Stimulated activated CD4-positive, alpha-beta T cell treated with anti-CD3 and anti-CD28 coated beads, Interleukin-4, amount 100 ng/mL, for 4 hours (primary cell): ENCODE results near the gene CDKL4.
"Not testable (repeated sequence)": the region's sequence is repeated elsewhere in the genome, so short reads cannot be mapped to it uniquely, and the experiment has no call there.

ENCODE experiments used
- DNase-seq, 2 experiments: peaks; one replicate each; pipeline ENCODE4 v3.0.0-alpha.2; 2020

The CDKL4 gene

DNA sequence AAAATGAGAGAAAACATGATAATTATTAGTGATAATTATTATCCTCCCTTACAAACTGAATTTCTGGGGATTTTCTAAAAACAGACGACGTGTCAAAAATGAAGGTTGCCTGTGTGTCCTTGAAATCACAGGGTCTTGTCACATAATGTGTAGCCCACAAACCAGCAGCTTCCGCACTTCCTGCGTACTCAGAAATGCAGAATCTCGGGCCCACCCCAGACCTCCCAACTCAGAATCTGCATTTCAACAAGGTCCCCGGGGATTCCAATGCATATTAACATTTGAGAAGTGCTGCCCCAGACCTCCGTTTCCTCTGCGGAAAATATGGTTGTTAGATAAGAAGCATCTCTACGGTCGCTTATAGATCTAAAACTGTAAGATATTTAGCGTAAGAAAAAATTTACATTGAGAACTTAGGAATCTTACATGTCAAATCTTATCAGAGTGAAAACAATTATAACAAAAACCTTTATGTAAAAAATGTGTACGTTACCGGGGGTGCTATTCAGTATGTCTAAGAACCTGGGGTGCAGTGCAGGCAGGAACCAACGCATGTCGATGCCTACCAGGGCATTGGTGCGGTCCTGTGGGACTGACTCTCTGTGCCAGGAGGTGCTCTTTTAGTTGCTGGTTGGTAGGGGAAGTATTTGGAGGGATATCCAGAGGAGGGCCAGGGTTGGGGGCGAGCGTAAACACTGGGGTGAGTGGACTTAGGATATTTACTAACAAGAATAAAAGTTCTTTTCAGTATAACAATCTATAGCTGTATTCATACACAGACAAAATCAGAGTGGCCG is 15.2 kb downstream of the CDKL4 start:
- no peak for DNase-seq

DNA sequence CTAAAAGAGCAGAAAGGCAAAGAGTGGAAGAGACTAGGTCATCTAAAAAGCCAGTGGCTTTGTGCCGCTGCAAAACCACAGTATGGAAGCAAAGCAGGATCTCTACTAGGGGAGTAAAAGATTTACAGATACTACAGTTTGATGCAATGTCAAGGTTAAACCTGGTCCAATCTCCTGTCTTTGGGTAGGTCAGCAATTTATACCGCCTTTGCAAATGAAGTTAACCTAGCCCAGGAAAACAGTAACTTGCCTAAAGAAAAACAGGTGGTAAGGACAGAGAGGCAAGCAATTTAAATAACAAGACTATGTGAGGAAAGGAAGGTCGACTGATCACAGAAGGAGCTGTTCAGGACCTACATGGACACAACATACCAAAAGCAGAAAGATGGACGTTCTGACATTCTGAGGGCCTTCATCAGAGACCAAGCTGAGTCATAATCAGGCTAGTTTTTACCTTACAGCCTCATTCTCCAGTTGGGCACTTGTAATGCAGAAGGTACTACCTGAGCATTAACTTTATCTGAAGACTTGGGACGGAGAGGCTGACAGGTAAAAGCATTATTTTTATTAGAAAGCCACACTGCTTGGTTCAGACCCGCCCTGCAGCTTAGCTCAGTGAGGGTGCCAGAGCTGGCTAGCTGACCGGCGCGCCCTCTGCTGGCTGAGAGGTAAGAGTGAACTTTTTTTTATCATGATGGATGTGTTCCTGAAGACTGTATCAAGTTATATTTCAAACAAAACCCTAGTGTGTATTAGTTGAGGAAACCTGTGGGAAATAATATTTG is 15.9 kb downstream of the CDKL4 start:
- peak; percentile 73 to 82 for DNase-seq

DNA sequence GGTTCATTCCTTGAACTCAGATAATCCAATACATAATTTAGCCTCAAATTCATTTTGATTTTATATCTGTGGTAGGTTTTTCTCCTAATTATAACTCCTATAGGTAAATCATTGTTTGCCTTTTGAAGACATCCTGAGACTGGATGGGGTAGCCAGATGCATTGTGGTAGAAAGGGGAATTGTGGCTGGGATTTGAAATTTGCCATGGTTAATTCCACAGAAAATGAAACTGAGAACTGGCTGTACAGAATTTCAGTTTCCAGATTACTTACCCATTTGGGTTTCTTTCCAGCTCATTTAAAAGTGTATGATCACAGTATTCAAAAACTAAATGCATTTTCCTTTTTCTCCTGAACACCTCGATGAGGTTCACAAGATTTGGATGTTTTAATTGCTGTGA is 18.2 kb downstream of the CDKL4 start:
- DNase-seq = no peak

DNA sequence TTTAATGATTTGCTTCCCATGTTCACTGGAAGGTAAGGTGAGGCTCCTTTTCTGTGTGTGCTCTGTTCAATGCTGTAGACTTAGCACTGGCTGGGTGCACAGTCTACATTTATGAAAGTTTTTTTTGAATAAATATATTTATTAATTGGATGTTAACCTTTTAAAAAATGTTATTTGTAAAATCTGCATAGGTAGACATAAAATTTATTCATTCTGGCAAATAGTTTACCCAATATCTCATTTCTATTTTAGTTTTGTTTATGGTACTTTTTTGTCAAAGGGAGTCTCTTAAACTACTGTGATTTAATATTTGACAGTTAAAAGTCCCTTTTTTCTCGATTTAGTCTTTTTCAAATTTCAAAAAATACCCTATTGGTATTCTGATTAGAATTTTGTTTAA is 19.9 kb downstream of the CDKL4 start:
- no peak for DNase-seq

DNA sequence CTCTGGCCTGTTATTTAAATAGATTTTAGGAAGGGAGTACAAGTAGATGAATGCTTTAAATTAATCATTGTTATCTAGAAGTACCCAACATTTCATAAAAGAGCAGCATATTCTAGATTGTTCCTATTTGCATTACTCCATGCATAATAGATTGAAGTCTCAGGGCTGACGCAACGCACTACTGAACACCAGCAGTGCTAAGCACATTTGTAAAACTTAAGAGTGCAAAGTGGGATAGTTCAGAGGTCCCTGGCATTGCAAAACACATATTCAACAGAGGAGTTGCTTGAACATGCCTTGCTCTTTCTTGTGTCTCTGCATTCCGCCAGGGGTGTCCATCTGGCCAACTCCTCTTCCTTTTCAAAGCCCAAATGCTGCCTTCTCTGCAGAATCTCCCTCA is 22.3 kb downstream of the CDKL4 start:
- no peak for DNase-seq

DNA sequence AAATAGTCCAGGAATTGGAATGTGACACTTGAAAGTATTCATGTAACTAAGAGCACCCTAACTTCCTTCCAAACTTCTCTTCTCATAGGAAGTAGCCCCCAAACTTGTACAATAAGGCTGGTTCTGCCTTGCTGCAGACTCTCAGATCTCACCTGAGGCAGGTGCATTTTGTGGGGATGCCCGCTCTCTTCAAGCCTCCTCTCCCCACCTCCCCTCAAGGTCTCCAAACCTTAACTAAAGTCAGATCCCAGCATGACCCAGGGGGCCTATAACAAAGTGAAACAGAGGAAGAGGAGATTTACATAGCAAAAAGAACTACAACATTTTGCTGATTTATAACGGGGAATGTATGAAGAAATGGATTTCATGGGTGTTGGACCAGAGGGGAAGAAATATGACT is 23.6 kb downstream of the CDKL4 start:
- DNase-seq = no peak

DNA sequence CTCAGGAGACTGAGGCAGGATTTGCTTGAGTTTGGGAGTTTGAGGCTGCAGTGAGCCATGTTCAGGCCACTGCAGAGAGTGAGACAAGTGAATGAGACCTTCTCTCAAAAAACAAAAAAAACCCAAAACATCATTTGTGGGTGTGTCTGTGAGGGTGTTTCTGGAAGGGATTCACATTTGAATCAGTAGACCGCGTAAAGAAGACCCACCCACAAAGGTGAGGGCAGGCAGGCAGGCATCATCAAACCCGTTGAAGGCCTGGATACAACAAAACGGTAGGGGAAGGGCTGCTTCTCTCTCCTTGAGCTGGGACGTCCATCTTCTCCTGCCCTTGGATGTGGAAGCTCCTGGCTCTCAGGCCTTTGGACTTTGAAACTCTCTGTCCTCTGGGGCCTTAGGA is 25.4 kb downstream of the CDKL4 start:
- no peak for DNase-seq

DNA sequence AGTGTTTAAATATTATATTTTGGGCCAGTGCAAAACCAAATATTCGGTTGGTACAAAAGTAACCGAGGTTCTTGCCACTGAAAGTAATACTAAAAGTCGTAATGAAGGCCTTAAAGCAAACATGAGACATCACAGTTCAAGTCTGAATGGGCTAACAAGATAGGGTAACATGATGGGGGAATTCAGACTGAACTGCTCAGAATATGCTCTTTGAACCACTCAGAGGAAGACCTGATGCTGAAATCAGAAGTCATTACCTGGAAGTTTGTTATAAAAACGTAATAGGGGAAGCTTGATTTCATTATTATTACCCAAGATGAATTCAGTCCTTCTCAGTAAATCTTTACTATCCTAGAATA is 26.6 kb downstream of the CDKL4 start:
- no peak for DNase-seq

DNA sequence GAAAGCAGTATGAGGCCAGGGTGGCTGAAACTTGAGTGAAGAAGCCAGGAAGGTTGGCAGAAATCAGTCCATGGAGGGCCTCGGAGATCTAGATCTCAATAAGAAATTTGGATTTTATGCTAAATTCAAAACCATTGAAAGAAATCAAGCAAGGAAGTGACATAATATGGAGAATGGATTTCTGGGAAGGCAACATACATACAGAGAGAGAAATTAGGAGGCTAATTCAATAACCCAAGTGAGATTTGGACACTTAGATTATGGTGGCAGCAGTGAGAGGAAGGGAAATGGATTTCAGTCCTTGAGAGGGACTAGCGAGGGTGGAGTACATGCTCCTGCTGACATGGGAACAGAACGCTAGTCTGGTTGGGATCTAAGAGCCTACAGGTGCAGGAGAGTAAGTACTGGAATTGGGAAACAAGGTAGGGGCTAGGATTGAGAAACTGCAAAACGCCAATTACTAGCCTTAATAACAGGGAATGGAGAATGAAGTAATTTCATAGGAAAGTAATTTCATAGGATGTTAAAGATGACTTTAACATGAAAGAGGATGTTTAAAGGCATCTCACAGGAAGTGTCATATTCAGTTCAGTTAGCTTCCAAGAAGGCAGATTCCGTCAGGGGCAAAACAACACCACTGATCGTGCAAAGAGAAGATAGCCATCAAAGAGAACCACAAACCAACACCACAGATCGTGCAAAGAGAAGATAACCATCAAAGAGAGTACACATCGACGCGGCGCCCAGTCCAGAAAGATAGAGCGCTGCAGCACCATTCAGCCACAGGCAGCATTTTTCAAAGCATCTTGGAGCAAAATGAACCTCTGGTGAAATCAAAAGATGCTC is 27.2 kb downstream of the CDKL4 start:
- peak; percentile 26 to 50 for DNase-seq

DNA sequence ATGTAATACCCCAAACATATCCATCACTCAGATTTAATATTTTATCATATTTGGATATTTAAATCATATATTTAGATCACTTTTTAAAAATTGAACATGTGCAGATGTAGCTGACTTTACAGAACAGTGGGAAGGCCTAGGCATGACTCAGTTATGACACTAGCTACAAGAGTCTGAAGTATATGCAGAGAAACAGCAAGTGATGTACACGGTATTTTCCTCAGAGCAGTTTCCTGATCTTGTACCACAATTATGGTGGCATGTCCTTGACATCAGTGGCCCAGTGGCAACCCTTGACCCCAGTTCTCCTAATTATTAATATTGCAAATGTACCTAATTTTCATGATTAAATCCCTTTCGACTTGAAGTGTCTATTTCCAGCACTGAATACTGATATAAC is 28.2 kb downstream of the CDKL4 start:
- no peak for DNase-seq

DNA sequence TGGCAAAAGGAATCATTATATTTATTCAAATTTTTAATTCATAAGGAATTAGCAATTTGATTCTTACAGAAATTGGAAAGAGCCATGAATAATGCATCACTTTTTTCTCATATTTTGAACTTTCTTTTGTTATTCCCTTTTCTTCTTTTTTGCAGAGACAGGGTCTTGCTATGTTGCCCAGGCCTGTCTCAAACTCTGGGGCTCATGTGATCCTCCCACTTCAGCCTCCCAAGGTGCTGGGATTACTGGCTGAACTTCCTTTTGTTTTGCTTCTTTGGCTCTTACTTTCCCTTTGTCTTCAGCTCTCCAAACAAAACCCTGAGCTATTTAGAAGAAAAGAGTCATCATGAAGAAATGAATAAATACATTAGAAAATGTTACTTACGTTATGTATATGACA is 30.8 kb downstream of the CDKL4 start:
- no peak for DNase-seq

DNA sequence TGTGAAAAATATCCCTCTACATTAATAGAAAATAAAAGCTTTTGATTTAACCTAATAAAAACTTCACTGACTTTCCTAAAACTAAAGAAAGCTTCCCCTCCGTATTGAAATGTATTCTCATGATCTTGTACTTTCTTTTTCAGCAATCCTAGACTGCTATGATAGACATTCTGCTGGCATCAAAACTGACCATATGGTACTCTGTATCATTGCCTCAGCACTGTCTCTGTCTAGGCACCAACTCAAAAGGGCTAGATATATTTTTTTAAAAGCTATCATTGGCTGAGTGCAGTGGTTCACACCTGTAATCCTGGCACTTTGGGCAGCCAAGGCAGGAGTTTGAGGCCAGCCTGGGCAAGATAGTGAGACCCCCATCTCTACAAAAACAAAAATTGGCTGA is 32.9 kb downstream of the CDKL4 start:
- DNase-seq = no peak

DNA sequence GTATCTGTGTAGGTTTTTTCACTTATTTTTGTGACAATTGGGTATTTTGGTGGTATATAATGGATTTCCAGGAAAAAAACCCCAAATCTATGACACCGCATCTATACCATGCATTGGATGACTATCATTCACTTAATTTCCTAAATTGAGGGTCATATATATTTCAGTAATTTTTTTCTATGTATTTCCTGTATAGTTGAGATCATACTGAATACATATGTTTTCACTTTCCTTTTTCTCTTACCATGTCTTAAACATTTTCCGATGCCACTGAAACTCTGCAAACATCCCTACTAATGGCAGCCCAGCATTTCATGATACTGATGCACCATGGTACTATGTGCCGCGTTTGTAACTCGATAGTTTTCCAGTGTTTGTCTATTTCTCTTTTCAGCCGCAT is 40.4 kb downstream of the CDKL4 start:
- no peak for DNase-seq

DNA sequence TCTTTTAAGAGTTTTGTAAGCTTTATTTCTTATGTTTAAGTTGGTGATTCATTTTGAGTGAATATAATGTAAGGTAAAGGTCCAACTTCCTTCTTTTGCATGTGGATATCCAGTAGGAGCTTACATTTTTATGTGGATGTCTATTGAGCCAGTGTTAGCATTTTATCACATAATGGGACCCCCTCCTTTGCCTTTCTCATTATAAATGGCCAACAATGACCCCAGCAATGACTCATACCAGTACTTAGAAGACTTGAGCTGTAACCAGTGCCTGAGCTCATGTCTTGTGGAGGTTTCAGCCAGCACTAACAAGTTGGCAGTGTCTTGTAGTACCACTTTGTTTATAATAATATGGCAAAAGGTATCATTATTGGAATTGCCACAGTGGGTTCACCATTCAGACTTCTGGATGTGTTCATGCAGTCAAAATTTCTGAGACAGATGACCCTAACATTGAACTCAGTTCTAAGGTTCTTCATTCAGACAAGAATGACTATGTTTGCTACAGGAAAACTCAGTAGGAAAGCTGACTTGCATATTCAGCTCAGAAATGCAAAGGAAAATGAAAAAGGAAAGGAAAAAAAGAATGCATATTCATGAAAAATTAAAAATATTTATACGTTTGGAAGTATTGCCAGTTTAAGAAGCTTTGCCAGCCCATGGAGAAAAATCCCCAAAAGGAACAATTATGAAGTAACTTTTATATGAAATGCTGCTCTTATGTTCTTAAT is 41.0 kb downstream of the CDKL4 start:
- DNase-seq = no peak

DNA sequence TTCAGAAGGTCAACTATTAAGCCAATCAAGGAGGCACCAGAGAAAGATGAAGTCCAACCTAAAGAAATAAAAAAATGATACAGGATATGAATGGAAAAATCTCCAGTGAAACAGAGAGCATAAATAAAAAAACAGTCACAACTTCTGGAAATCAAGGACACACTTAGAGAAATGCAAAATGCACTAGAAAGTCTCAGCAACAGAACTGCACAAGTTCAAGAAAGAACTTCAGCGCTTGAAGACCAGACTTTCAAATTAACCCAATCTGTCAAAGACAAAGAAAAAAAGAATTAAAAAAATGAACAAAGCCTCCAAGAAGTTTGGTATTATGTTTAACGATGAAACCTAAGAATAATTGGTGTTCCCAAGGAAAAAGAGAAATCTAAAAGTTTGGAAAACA is 46.8 kb downstream of the CDKL4 start:
- not testable (repeated sequence) for DNase-seq

DNA sequence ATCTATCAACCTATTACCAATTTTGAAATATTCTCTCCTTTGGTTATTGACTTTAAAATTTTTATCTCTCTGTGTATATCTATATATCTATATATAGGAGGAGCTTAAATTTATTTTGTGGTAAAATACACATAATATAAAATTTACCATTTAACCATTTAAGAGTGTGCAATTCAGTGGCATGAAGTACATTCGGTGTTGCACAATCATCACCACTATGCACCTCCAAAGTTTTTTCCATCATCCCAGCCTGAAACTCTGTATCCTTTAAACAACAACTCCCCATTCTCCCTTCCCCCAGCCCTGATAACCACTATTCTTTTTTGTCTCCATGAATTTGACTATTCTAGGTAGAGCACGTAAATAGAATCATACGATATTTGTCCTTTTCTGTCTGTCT is 49.1 kb downstream of the CDKL4 start:
- DNase-seq = no peak

DNA sequence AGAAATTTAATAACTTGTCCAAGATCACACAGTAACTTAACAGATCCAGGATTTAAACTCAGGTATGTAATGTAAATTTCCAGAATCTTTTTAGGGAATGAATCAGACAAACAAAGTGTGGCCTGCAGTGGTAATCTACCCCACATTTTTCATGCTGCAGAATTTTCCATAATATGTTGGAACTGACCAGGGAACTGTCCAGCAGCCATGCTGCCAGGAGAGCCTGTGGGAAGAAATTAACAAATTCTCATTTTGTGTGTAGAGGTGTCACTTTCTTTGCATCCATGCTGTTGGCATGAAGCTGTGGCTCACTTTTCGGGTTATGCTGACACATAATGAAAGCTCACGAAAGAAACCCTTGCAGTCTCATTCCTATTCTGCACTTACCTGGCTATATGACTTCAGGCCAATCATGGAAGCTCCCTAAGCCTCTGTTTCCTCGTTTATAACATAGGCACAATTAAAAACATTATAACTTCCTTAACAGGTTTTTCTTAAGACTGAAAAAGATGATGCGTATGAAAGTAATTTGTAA is 54.7 kb downstream of the CDKL4 start:
- DNase-seq = no peak

DNA sequence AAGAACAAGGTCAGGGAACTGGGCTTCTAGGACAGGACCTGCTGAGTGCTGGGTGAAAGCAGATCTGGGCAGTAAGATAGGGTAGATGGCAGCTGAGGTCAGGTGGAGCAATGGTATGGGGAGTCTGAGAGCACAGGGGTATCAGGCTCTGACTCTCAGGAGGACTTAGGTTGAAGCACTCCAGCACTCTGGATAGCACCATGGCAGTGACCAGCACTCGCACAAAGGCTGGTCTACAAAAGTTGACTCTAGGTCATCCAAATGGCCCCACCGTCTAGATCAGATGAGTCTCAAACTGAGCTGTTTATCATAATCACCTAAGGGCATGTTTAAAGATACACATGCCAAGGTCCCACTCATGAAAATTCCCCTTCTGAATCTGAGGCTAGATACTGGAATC is 60.1 kb downstream of the CDKL4 start:
- no peak for DNase-seq

DNA sequence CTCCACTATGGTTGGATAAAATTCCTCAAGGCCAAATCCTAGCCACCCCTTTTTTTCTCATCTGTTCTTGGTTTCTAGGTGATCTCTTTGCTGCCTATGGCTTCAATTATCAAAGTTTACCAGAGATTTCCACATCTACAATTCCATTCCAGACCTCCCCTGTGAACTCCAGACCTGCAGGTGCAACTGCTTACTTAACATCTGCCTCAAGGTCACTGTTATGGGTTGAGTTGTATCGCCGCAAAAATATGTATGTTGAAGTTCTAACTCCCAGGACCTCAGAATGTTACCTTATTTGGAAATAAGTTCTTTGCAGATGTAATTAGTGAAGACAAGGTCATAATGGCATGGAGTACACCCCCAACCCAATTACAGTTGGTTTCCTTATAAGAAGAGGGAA is 62.5 kb downstream of the CDKL4 start:
- no peak for DNase-seq

DNA sequence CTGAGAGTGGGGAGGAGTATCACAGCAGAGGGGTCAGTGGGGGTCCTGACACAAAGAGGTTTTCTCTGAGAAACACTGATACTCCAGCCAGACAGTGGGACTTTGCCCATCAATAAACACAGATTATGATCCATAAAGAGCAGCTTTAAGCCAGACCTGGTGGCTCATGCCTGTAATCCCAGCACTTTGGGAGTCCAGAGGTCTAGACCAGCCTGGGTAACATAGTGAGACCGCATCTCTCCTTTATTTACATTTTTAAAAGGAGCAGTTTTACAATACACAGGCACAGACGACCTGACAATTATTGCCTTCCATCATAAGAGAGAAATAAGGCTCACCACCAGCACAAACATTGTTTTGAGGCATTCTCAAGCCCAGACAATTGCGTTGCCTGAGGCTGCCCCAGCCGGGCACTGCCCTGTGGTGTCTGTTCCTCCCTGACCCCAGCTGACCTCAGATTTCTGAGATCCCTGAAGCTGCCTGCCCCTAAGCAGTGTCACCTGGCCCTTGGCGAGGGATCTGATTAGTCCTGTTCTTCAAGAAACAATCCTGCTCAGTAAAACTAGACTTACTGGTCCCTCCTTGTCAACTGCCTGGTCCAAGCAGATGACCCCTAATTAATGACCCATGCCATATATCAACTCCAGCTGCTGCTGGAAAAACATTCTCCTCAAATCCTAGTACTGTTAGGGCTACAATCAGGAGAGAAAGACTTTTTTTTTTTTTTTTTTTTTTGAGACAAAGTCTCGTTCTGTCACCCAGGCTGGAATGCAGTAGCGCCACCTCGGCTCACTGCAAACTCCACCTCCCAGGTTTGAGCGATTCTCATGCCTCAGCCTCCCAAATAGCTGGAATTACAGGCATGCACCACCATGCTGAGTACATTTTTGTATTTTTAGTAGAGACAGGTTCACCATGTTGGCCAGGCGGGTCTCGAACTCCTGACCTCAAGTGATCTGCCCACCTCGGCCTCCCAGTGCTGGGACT is 63.5 kb downstream of the CDKL4 start:
- DNase-seq = no peak

DNA sequence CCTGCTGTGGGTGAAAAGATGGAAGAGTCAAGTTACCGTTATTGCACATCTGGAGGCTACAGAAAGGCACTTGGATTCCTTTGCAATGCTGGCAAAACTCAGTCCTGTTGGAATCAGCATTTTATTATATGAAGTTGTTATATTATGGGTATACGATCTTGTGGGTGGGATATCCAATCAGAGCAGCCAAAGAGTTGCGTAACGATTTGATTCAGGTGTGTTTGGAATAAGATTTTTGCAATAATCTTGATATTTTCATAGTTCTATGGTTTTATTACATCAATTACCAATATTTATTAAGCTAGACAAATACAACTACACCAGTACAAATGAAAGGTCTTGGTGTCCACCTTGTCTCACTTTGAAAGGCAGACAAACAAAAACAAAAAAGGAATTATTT is 65.0 kb downstream of the CDKL4 start:
- no peak for DNase-seq
